Placental pericyte (primary cell): ENCODE results near the gene UBE2D3. TPM values are rescaled to one million over a fixed set of nuclear protein-coding genes. Genes with fewer than 3 reads are reported as not detected.

Source experiments
- small RNA-seq: library from RNA; depleted of rRNA; stranded (forward); fragments of <200 nt; gene quantifications from one replicate; pipeline ENCODE3, GENCODE V24; 2012; ENCODE audit warnings: low replicate concordance
- total RNA-seq: library from RNA; depleted of rRNA; stranded (reverse); fragments of >200 nt; gene quantifications from 2 replicates; pipeline ENCODE4 v1.2.3, GENCODE V29; 2012

Gene UBE2D3
- total RNA-seq = 558 and 577 TPM in 2 replicates

DNA sequence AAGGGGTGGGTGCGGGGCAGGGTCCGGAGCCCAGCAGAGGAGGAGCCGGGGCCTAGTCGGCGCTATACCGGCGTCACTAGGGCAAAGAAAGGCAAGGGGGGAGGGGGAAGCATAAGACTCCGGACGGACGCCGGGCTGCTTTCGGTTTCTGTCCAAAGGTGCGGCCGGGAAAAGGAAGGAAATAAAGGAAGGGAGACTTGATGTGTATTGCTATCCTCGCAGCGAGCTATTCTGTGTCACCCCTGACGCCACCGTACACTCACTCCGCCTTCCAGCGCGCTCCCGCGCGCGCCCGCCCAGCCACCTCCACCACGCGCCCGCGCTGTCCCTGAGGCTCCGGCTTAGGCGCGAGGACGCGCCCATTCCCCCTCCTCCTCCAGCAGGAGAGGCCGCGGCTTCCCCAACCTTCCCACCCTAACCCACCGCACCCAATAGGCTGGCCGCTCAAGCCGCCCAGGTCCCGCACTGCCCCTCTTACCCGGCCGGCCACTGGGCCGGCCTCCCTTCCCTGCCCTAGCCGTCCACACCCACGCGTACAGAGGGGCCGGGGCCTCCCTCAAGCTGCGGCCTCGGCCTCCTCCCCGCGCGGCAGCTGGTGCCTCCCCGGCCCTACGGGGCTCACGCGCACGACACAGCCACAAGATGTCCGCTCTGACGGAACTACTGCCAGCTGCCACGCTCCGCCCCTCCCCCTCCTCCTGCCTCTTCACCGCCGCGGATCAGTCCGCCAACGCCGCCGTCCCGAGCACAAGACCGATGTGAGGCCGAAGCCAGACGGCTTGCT, at the start of gene UBE2D3:
Gene UBE2D3 (minus strand): TSS at position 662 of the 784 bp plus-strand sequence. CDS start 1,043 bp downstream, outside the sequence.

DNA sequence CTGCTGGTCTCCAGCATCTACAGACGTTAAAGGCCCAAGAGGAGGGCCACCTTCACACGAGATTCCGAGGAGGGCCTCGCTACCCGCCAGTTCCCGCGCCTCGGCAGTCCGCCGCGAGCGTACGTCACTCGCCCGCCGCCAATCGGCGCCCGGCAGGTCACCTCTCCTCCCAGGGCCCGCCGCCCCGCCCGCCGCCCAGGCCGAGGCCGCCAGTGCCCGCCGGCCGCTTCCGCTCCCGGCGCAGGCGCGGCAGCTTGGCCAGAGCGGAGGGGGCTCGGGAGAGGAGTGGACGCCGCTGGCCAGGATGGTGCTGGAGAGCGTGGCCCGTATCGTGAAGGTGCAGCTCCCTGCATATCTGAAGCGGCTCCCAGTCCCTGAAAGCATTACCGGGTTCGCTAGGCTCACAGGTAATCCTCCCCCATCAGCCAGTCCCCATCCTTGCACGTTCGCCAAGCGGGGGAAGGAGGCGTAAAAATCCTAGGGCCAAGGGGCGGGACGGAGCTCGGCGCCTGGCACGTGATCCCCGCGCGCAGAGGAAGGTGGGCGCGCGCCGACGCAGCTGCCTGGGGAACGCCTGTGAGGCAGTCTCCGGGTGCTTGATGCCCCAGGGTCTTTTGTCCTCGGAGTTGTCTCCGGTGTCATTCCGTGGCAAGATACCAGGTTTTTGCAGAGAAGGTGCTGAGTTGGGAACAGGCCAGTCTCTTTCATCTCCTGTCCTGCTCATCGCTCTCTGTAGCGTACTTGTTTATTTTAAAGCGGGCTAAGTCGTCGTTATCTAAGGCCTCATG, 41.6 kb upstream of the UBE2D3 start, which contains the start of gene CISD2:
Gene CISD2 (plus strand): TSS at position 212 of the 788 bp plus-strand sequence. CDS start 93 bp downstream, at position 305.

DNA sequence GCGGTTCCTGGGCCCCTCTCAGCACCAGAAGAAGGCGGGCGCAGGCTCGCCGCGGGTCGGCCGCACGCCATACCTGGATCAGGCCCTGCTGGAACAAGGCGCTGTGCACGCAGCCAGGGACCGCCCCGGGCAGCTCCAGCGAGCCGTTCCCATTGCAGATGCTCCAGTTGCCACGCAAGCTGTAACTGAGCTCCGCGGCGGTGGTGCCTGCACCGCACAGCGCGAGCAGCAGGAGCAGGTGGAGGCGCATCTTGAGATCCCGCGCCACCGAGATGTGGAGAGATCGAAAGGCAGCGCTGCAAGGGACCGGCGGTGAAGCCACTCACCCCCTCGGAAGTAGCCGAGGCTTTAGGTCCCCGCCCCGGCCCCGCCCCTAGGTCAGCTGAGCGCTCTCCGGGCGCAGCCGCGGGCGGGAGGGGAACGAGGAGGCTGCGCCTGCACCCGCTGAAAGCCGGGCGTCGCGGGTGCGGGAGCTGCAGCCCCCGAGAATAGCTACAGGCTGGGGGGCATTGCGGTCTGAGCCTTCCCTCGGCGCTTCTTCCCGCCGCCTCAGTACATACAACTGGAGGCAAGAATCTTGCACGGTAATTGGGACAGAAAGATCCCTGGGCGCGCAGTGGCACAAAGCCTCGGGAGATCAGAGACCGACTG, 66.6 kb downstream of the UBE2D3 start, which contains the start of gene MANBA:
Gene MANBA (minus strand): TSS at position 324 of the 651 bp plus-strand sequence. CDS start 74 bp downstream, at position 250.

Small RNAs within 50 kb of the gene (small RNA-seq; reads per million reads assigned to genes)
- gene RNU7-151P = not detected

Other genes with a start within 250 kb of the UBE2D3 start
- 103 and 231 TPM in 2 replicates for gene MANBA, start 66.6 kb downstream of the UBE2D3 start, total RNA-seq
- gene CISD2, start 41.4 kb upstream of the UBE2D3 start, total RNA-seq = 38.8 and 47.7 TPM in 2 replicates
- gene SLC9B1, start 192.2 kb upstream of the UBE2D3 start, total RNA-seq = 0.14 and 0.22 TPM in 2 replicates
- 12.0 and 20.2 TPM in 2 replicates for gene SLC9B2, start 249.2 kb upstream of the UBE2D3 start, total RNA-seq